ENCODE results near the gene P3H1. TPM values are rescaled to one million over a fixed set of nuclear protein-coding genes. Genes with fewer than 3 reads are reported as not detected.
"Not testable (repeated sequence)": the region's sequence is repeated elsewhere in the genome, so short reads cannot be mapped to it uniquely, and the experiment has no call there.

The P3H1 gene
- total RNA-seq, 1 experiment from 2014 or later, result 29.8 TPM

DNA sequence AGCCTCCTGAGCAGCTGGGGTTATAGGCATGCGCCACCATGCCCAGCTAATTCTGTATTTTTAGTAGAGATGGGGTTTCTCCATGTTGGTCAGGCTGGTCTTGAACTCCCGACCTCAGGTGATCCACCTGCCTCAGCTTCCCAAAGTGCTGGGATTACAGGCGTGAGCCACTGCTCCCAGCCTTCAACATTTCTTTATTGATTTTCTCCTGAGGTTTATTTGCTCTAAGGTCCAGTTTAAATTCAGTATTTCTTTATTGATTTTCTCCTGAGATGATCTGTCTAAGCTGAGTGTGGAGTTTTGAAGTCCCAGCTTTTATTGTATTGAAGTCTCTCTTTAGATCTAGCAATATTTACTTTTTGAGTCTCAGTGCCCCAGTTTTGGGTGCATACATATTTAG, 54.0 kb downstream of the P3H1 start:
- DNase-seq (ENCODE audit: low read depth, low spot score); in situ Hi-C loops (cut with HindIII; ENCODE audit: low pct_unique_long_range_greater_than_20kb, low sequenced_read_pairs): not testable (repeated sequence)

DNA sequence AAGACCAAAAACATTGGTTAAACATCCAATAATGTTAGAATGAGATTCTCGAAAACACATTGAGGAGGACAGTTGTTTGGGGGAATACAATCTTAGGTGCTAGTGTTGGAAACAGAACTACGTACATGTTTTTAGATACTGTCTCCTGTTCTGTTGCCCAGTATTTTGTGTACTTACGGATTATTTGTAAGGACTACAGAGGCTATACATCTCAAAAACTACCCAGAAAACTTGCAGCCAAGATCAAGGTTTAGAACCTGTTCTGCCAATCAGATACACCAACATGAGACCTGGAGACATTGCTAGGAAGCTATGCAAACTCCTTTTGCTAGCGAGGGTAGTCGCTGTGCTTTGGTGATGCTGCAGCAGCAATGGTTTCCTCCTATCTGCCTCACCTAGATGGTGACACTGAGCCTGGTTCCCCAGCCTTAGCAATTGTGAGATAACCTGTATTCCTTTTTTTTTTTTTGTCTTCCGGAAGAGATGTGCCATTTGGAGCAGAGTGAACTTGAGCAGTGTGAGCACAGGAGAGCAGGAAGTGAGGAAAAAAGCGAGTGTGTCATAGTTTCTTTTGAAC, 62.9 kb downstream of the P3H1 start:
- in situ Hi-C loops (cut with HindIII; ENCODE audit: low pct_unique_long_range_greater_than_20kb, low sequenced_read_pairs), result no loop called here
- DNase-seq (ENCODE audit: low read depth, low spot score), result no peak

DNA sequence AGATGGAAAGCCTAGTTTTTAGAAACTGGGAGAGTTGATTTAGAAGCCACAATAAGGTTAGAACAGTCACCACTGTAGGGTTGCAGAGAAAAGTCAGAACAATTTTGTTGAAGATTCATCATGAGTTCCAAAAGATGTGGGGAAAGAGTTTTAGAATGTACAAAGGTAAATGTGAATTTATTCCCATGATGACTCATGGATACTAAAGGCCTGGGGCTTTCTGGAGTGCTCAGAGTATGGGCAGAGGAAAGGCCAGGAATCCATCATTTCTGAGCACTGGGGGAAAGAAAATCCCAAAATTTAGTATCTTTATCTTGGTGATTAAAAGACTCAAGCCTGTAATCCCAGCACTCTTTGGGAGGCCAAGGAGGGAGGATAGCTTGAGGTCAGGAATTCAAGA, 66.8 kb downstream of the P3H1 start:
- DNase-seq (ENCODE audit: low read depth, low spot score), result no peak

DNA sequence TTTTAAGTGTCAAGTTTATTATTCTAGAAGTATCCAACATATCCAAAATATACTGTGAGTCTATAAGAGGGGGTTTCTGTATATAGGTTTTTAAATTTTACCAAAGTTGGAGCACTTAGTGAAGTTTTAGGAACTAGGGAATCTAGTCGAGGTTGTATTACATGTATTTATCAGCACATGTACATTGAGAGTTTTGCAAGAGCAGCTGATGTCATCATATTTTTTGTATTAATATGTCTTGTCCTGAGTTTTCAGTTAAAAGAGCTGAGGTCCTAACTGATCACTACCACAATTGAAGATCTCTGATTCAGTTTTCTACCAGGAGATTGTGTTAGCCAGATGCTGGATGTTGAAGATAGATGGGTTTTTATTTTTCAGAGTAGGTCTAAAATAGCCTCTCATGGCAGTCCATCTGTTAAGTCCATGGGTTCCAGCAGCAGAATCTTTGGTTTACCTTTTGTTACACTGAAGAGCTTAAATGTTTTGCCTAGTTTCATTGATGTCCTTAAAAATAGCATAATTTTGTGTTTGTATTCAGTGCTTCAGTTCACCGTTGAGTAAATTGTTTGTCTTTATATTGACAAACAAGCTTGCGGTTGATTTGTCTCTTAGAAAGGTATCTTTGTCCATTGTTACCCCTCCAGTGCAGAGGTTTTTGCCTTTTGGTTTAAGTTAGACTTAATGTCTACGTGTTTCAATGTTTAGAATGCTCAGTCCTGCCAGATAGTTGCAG, 68.6 kb downstream of the P3H1 start:
- no peak for DNase-seq (ENCODE audit: low read depth, low spot score)
- in situ Hi-C loops (cut with HindIII; ENCODE audit: low pct_unique_long_range_greater_than_20kb, low sequenced_read_pairs), result no loop called here

More for the DNA sequence above, 66.8 kb downstream of the P3H1 start:
- in situ Hi-C loops (cut with HindIII; ENCODE audit: low pct_unique_long_range_greater_than_20kb, low sequenced_read_pairs), result no loop called here

Other genes starting within 250 kb of the P3H1 start
- 25.8 and 30.3 TPM in 2 replicates for gene PPIH, start 108.6 kb downstream of the P3H1 start, total RNA-seq (2014; rRNA removed; shearing (Covaris generic))
- 975 and 1,067 TPM in 2 replicates for gene YBX1, start 84.6 kb downstream of the P3H1 start, total RNA-seq (2014; rRNA removed; shearing (Covaris generic))
- gene CLDN19, start 26.8 kb downstream of the P3H1 start, total RNA-seq (2014; rRNA removed; shearing (Covaris generic)), result not detected in 2 replicates
- 1.8 and 2.5 TPM in 2 replicates for gene C1orf50, start 221 bp upstream of the P3H1 start, total RNA-seq (2014; rRNA removed; shearing (Covaris generic))
- gene TMEM269, start 18.0 kb upstream of the P3H1 start, total RNA-seq (2014; rRNA removed; shearing (Covaris generic)), result not detected in 2 replicates
- 1.7 and 2.3 TPM in 2 replicates for gene ERMAP, start 50.1 kb upstream of the P3H1 start, total RNA-seq (2014; rRNA removed; shearing (Covaris generic))
- gene SVBP, start 50.4 kb upstream of the P3H1 start, total RNA-seq (2014; rRNA removed; shearing (Covaris generic)), result 10.1 and 11.5 TPM in 2 replicates
- 10.1 and 11.3 TPM in 2 replicates for gene ZNF691, start 79.6 kb upstream of the P3H1 start, total RNA-seq (2014; rRNA removed; shearing (Covaris generic))
- gene SLC2A1, start 191.8 kb upstream of the P3H1 start, total RNA-seq (2014; rRNA removed; shearing (Covaris generic)), result 30.4 and 40.6 TPM in 2 replicates